ENCODE data around the gene FBLN2.
"Not testable (repeated sequence)": the region's sequence is repeated elsewhere in the genome, so short reads cannot be mapped to it uniquely, and the experiment has no call there.

The FBLN2 gene

DNA sequence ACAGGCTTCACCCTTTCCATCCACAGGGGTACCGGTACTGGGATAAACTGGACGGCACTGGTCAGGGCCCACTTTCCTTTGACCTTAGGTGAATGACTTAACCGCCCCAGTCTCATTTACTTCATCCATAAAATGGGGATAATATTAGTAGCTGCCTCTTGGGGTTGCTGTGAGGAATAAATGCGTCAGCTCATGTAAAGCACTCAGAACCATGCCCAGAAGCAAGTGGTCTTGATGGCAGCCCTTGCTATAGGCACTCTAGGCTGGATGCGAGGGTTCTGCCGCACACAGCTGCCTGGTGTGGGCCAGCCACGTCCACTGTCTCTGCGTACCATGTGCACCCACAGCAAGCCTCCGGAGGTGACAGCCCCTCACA, 32.2 kb upstream of the FBLN2 start:
- Histone ChIP-seq H3K36me3 (ENCODE audit: control insufficient read depth, insufficient read depth, low read length) (no peaks in the 10 kb centered on the region), H3K4me3 (ENCODE audit: low read length) (no peak overlapping the region), H3K4me1 (ENCODE audit: control insufficient read depth, insufficient read depth, low read length) (no peaks in the 10 kb centered on the region), H3K27me3 (ENCODE audit: control insufficient read depth, insufficient read depth, low read length) (no peaks in the 10 kb centered on the region), H3K9ac (ENCODE audit: low read length) (no peak overlapping the region), H3K9me3 (ENCODE audit: control insufficient read depth, low read length) (no peaks in the 10 kb centered on the region)

DNA sequence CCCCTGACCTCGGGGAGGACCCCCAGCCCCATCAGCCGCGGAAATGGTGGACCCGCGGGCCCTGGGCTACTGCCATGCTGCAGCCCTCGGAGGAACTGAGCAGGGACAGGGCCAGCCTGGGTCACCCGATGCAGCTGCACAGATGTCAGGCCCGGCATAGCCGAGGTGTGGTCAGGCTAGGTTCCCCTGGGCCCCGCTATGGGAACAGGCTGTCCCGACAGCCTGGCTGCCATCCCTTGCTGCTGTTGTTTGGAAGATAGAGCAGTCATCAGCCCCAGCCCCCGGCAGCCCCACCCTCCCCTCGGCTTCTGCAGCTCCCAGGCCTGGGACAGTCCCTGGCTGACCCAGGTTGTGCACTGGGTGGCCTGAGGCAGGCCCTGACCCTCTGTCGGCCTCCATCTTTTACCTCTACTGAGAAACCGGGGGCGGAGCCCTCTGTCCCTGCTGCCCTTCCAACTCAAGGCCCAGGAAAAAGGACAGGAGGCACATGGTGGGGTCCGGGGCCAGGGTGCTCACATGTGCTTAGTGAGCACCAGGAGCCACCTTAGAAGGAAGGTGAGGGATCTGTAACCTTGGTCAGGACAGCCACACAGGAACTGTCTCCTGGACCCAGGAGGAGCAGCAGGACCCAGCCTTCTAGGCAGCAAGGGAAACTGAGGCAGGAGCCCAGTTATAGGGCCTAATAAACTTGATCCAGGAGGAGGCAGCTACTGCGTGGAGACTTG, 31.5 kb upstream of the FBLN2 start:
- Histone ChIP-seq H3K9ac (ENCODE audit: low read length) (no peak overlapping the region), H3K9me3 (ENCODE audit: control insufficient read depth, low read length) (no peaks in the 10 kb centered on the region), H3K36me3 (ENCODE audit: control insufficient read depth, insufficient read depth, low read length) (no peaks in the 10 kb centered on the region), H3K4me1 (ENCODE audit: control insufficient read depth, insufficient read depth, low read length) (no peaks in the 10 kb centered on the region), H3K4me3 (ENCODE audit: low read length) (no peak overlapping the region), H3K27me3 (ENCODE audit: control insufficient read depth, insufficient read depth, low read length) (no peaks in the 10 kb centered on the region)

DNA sequence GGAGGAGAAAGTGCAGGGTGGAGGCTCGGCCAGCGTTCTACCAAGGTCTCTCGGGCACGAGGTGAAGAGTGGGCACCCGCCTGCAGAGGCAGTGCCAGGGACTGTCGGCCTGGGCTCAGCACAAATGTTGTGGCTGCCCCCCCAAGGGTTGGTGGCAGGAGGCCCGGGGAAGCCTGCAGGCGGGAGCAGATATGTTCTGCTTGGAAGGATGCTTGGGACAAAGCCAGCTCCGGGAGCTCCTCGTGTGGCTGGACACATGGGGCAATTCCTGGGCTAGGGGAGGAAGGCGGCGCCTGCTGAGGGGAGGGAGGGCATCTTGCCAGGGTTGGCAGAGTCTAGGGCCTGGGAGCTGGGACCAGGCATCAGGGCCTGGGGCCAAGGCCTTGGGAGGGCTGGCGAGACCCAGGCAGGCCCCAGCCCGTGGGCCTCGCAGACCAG, 30.4 kb upstream of the FBLN2 start:
- no peaks in the 10 kb centered on the region for H3K4me1 ChIP-seq (ENCODE audit: control insufficient read depth, insufficient read depth, low read length)
- no peak overlapping the region for H3K9ac ChIP-seq (ENCODE audit: low read length)

DNA sequence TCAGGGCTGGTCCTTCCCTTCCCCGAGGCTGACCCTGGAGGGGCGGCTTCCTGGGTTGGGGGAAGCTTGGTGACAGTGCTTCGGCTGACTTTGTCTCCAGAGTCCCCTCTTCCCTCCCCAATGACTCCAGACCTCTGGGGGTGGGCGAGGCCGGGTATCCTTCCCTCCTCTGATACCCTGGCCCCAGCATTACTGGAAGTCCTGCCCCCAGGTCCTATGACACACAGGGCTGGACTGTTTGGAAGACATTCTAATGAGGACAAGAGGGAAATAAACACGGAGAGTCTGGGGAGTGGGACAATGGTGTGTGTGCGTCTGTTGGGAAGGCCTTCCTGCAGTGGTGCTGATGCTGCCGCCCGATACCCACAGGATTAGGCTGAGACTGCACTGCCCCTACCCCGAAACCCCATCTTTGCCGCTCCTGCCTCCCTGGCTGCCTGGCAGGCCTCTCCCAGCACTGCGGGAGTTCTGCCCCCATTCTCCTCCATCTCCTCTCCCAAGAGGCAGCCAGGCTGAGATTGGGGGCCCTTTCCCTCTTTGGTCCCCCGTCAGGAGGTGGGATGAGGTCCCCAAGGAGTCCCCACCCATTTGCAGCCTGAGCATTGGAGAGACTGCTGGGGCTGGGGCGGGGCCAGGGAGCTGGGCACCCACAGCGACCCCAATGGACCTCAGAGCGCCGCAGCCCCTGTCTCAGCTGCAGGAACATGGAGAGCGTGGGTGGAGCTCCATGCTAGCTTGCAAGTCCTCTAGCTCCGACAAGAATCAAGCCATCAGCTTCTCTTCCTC, 29.7 kb upstream of the FBLN2 start:
- H3K4me1 ChIP-seq (ENCODE audit: control insufficient read depth, insufficient read depth, low read length) = no peaks in the 10 kb centered on the region
- H3K4me3 ChIP-seq (ENCODE audit: low read length) = no peak overlapping the region
- H3K9me3 ChIP-seq (ENCODE audit: control insufficient read depth, low read length) = no peaks in the 10 kb centered on the region
- H3K9ac ChIP-seq (ENCODE audit: low read length) = no peak overlapping the region
- no peaks in the 10 kb centered on the region for H3K27me3 ChIP-seq (ENCODE audit: control insufficient read depth, insufficient read depth, low read length)
- H3K36me3 ChIP-seq (ENCODE audit: control insufficient read depth, insufficient read depth, low read length) = no peaks in the 10 kb centered on the region

More for the DNA sequence above, 30.4 kb upstream of the FBLN2 start:
- H3K27me3 ChIP-seq (ENCODE audit: control insufficient read depth, insufficient read depth, low read length) = no peaks in the 10 kb centered on the region
- no peaks in the 10 kb centered on the region for H3K36me3 ChIP-seq (ENCODE audit: control insufficient read depth, insufficient read depth, low read length)
- H3K9me3 ChIP-seq (ENCODE audit: control insufficient read depth, low read length) = no peaks in the 10 kb centered on the region
- no peak overlapping the region for H3K4me3 ChIP-seq (ENCODE audit: low read length)

DNA sequence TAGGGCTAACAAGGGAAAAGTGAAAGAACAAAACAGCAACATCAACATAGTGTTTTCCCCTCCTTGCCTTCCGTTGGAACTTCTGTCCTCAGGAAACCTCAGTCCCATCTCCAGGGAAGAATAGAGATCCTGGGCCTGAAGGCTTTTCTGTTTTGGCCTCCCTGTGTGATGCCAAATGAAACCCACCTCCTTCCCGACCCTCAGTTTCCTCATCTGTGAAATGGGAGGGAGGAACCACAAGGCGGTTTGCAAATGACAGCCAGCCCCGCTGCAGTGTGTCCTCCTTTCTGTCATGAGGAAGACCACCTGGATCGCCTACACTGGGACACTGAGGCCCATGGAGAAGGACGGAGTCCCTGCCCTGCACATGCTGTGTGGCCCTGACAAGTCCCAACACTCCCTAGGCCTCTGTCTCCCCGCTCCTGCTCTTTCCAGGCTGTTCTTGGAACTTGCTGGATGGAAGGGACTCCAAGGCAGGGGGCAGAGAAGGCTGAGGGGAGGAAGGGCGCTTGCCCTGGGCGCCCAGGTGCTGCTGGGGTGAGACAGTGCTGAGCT, 28.5 kb upstream of the FBLN2 start:
- no peaks in the 10 kb centered on the region for H3K36me3 ChIP-seq (ENCODE audit: control insufficient read depth, insufficient read depth, low read length)
- no peaks in the 10 kb centered on the region for H3K9me3 ChIP-seq (ENCODE audit: control insufficient read depth, low read length)
- H3K27me3 ChIP-seq (ENCODE audit: control insufficient read depth, insufficient read depth, low read length) = no peaks in the 10 kb centered on the region
- no peak overlapping the region for H3K9ac ChIP-seq (ENCODE audit: low read length)
- H3K4me1 ChIP-seq (ENCODE audit: control insufficient read depth, insufficient read depth, low read length) = no peaks in the 10 kb centered on the region
- H3K4me3 ChIP-seq (ENCODE audit: low read length) = no peak overlapping the region

DNA sequence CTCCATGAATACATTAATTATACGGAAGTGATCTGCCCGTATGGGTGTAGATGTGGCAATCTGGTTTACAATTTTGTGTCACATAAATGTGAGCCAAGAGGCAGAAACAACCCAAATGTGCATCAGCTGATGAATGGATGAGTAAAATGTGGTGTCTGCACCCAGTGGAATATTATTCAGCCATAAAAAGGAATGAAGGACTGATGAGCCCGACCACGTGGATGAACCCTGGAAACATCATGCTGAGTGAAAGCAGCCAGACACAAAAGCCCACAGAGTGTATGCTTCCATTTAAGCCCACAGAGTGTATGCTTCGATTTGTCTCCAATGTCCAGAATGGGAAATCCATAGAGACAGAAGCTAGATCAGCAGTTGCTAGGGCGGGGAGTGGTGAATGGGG, 27.6 kb upstream of the FBLN2 start:
- Histone ChIP-seq H3K27me3 (ENCODE audit: control insufficient read depth, insufficient read depth, low read length) (no peaks in the 10 kb centered on the region), H3K9me3 (ENCODE audit: control insufficient read depth, low read length) (no peaks in the 10 kb centered on the region), H3K4me1 (ENCODE audit: control insufficient read depth, insufficient read depth, low read length) (no peaks in the 10 kb centered on the region), H3K4me3 (ENCODE audit: low read length) (no peak overlapping the region), H3K9ac (ENCODE audit: low read length) (no peak overlapping the region), H3K36me3 (ENCODE audit: control insufficient read depth, insufficient read depth, low read length) (no peaks in the 10 kb centered on the region)

DNA sequence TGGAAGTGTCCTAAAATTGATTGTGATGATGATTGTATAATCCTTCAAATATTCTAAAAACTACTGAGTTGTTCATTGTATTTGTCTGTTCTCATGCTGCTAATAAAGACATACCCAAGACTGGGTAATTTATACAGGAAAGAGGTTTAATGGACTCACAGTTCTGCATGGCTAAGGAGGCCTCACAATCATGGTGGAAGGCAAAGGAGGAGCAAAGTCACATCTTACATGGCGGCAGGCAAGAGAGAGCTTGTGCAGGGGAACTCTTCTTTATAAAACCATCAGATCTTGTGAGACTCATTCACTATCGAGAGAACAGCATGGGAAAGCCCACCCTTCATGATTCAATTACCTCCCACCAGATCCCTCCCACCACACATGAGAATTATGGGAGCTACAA, 27.2 kb upstream of the FBLN2 start:
- H3K4me1 ChIP-seq (ENCODE audit: control insufficient read depth, insufficient read depth, low read length); H3K27me3 ChIP-seq (ENCODE audit: control insufficient read depth, insufficient read depth, low read length); H3K4me3 ChIP-seq (ENCODE audit: low read length); H3K9me3 ChIP-seq (ENCODE audit: control insufficient read depth, low read length); H3K36me3 ChIP-seq (ENCODE audit: control insufficient read depth, insufficient read depth, low read length); H3K9ac ChIP-seq (ENCODE audit: low read length): not testable (repeated sequence)

DNA sequence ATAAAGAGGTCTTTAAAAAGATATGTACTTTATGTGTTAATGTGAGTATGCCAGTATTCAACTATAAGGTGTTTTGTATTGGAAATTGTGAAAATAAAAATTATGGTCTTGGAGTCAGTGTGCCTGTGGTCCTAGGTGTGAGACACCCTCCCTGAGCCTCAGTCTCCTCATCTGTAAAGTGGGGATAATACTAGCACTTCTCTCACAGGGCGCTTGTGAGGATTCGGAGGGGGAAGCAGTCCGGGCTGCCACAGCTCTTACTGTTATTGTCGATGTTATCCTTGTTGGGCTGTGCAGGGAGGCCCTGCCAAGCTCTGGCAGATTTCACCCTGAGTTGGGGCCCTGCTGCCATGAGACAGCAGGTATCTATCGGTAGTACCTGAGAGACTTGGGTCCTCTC, 26.7 kb upstream of the FBLN2 start:
- Histone ChIP-seq H3K4me3 (ENCODE audit: low read length) (no peak overlapping the region), H3K9ac (ENCODE audit: low read length) (no peak overlapping the region), H3K27me3 (ENCODE audit: control insufficient read depth, insufficient read depth, low read length) (no peaks in the 10 kb centered on the region), H3K36me3 (ENCODE audit: control insufficient read depth, insufficient read depth, low read length) (no peaks in the 10 kb centered on the region), H3K9me3 (ENCODE audit: control insufficient read depth, low read length) (no peaks in the 10 kb centered on the region), H3K4me1 (ENCODE audit: control insufficient read depth, insufficient read depth, low read length) (no peaks in the 10 kb centered on the region)

DNA sequence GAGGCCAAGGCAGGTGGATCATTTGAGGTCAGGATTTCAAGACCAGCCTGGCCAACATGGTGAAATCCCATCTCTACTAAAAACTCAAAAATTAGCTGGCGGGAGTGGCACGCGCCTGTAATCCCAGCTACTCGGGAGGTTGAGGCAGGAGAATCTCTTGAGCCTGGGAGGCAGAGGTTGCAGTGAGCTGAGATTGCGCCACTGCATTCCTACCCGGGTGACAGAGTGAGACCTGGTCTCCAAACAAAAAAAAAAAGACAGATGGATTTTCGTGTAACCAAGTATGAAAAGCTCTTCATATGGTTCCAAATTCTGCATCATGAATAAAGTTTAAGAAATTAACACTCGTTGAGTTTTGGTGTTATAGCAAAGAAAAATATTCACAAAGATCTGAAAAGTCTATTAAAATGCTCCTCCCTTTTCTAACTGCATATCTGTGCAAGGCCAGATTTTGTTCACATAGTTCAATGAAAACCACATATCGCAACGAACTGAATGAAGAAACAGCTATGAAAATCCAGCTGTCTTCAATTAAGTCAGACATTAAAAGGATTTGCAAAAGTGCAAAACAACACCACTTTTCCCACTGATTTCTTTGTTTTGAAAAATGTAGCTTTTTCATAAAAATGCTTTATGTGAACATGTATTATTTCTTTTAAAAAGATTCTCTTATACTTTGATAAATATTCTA, 23.8 kb upstream of the FBLN2 start:
- Histone ChIP-seq H3K9me3 (ENCODE audit: control insufficient read depth, low read length) (no peaks in the 10 kb centered on the region), H3K4me3 (ENCODE audit: low read length) (no peak overlapping the region), H3K27me3 (ENCODE audit: control insufficient read depth, insufficient read depth, low read length) (no peaks in the 10 kb centered on the region), H3K9ac (ENCODE audit: low read length) (no peak overlapping the region), H3K36me3 (ENCODE audit: control insufficient read depth, insufficient read depth, low read length) (no peaks in the 10 kb centered on the region), H3K4me1 (ENCODE audit: control insufficient read depth, insufficient read depth, low read length) (no peaks in the 10 kb centered on the region)

DNA sequence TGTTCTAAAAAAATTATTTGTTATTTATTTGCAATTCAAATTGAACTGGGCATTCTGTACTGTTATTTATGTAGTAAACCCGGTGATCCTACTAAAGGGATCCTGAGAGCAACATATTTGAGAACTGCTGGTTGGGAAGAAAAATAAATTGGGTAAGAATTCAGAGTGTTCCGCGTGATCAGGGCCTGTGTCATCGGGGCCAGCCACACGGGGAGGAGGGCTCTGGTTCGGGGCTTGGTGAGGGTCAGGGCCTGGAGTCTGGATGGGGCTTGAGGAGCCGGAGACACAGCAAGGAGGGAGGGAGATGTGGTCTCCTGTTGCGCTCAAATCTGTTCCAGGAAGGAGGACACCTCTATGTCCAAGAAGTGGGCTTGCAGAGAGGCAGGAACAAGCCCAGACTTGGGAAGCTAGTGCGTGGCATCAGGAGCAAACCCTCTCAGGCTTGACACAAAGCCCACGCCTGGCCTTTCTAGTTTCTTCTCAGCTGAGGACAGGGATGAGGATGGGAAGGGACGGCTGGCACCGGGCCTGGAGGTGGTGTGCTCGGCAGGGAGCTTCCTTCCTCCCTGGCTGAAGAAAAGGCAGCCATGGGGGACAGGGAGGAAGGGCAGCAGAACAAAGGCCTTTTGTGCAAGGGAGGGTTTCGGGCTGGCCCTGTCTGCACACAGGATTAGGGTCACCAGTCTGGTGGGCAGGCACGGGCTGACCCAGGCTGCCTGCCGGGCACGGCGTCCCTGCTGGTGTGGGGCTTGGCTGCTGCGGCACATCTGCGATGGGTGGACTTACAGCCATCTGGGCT, 22.9 kb upstream of the FBLN2 start:
- Histone ChIP-seq H3K9ac (ENCODE audit: low read length) (no peak overlapping the region), H3K36me3 (ENCODE audit: control insufficient read depth, insufficient read depth, low read length) (no peaks in the 10 kb centered on the region), H3K27me3 (ENCODE audit: control insufficient read depth, insufficient read depth, low read length) (no peaks in the 10 kb centered on the region), H3K4me3 (ENCODE audit: low read length) (no peak overlapping the region), H3K9me3 (ENCODE audit: control insufficient read depth, low read length) (no peaks in the 10 kb centered on the region), H3K4me1 (ENCODE audit: control insufficient read depth, insufficient read depth, low read length) (no peaks in the 10 kb centered on the region)

DNA sequence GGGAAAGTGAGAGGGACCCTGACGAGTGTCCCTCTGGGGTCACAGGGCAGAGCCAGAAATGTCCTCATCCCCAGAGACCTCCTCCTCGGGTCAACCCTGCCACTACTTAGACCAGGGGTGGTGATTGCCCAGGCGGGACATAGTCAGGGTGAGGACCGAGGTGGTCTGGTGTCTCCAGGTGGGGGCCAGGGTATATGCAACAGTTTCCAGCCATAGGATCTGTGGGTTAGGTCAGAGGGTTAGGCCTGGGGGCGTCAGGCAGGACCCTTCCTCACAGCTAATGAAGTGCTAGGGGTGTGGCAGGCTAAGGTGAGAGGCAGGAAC, 22.3 kb upstream of the FBLN2 start:
- H3K36me3 ChIP-seq (ENCODE audit: control insufficient read depth, insufficient read depth, low read length) = no peaks in the 10 kb centered on the region

More for the DNA sequence above, 22.3 kb upstream of the FBLN2 start:
- H3K27me3 ChIP-seq (ENCODE audit: control insufficient read depth, insufficient read depth, low read length) = no peaks in the 10 kb centered on the region
- no peak overlapping the region for H3K4me3 ChIP-seq (ENCODE audit: low read length)
- no peak overlapping the region for H3K9ac ChIP-seq (ENCODE audit: low read length)
- H3K4me1 ChIP-seq (ENCODE audit: control insufficient read depth, insufficient read depth, low read length) = no peaks in the 10 kb centered on the region
- H3K9me3 ChIP-seq (ENCODE audit: control insufficient read depth, low read length) = no peaks in the 10 kb centered on the region
